ENCODE results near the gene ATG2A. TPM values are rescaled to one million over a fixed set of nuclear protein-coding genes. Genes with fewer than 3 reads are reported as not detected.

Gene ATG2A
- total and polyA plus RNA-seq, 9 of the 15 experiments (the other 6 are each of a cell fraction or from before 2014, with no cell fraction given) = 0.25 to 45.9 (median 5.2) TPM

DNA sequence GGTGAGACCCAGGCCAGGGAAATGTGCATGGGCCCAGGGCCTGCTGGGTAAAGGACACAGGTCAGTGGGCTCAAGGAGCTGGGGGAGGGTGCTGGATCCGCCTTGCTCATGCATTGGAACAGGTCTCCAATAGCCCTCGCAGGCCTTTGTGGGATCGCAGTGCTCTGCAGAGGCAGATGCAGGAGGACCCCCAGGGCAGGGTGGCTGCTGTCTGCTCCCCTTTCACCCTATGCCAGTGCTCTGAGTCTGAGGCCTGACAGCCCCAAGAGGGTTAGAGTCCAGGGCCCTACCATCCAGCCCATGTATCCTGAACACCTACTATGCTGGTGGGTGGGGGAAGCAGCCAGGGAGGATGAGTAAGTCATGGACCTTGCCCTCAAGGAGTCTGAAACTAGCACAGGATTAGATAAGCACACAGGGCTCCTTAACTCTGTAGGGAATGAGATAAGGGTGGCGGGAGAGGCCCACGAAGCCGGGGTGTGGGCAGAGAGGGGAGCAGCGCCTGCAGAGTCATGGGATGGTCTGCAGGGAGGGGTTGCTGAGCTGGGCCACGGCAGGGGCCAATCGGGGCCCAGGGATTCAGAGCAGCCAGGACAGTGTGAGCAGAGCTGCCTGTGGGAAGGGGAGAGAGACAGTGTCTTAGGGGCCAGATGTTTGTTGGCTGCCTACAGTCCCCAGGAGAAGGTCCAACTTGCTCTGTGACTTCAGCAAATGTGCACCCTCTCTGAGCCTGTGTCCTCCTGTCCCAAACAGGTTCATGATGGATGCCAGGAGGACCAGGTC, 28.1 kb downstream of the ATG2A start (continued):
- TF ChIP-seq KDM5B (IDR thresholded peaks at IDR 0.05; ENCODE audit: insufficient replicate concordance, low read depth, low read length) = no peak
- TF ChIP-seq, protein P1, sequence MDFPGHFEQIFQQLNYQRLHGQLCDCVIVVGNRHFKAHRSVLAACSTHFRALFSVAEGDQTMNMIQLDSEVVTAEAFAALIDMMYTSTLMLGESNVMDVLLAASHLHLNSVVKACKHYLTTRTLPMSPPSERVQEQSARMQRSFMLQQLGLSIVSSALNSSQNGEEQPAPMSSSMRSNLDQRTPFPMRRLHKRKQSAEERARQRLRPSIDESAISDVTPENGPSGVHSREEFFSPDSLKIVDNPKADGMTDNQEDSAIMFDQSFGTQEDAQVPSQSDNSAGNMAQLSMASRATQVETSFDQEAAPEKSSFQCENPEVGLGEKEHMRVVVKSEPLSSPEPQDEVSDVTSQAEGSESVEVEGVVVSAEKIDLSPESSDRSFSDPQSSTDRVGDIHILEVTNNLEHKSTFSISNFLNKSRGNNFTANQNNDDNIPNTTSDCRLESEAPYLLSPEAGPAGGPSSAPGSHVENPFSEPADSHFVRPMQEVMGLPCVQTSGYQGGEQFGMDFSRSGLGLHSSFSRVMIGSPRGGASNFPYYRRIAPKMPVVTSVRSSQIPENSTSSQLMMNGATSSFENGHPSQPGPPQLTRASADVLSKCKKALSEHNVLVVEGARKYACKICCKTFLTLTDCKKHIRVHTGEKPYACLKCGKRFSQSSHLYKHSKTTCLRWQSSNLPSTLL (IDR thresholded peaks at IDR 0.05) = no peak
- no peak for TF ChIP-seq RBM17 (IDR thresholded peaks at IDR 0.05; ENCODE audit: borderline replicate concordance, low read depth, low read length)
- peak; percentile 96; the same call in 1 of the 2 replicates for TF ChIP-seq MTA3 (IDR thresholded peaks at IDR 0.05; ENCODE audit: borderline replicate concordance)
- TF ChIP-seq CEBPZ (IDR thresholded peaks at IDR 0.05; ENCODE audit: borderline replicate concordance, low read depth, low read length) = no peak
- TF ChIP-seq PURB (CRISPR knock-in tag; IDR thresholded peaks at IDR 0.05; ENCODE audit: low read depth) = no peak
- TF ChIP-seq RBBP5 (IDR thresholded peaks at IDR 0.05; ENCODE audit: borderline replicate concordance, insufficient read depth, low read length, poor library complexity, severe bottlenecking) = peak; percentile 29
- TF ChIP-seq RFX5 (IDR thresholded peaks at IDR 0.05; ENCODE audit: low read depth, low read length) = no peak
- peak; percentile 86 for TF ChIP-seq TFAP4 (CRISPR knock-in tag; IDR thresholded peaks at IDR 0.05; ENCODE audit: borderline replicate concordance)
- no peak for TF ChIP-seq FOXK1 (CRISPR knock-in tag; IDR thresholded peaks at IDR 0.05; ENCODE audit: borderline replicate concordance)
- no peak for TF ChIP-seq ZNF347 (CRISPR knock-in tag; IDR thresholded peaks at IDR 0.05; ENCODE audit: low read depth)
- no peak for TF ChIP-seq E4F1 (CRISPR knock-in tag; IDR thresholded peaks at IDR 0.05; ENCODE audit: borderline replicate concordance)
- TF ChIP-seq, protein P2, sequence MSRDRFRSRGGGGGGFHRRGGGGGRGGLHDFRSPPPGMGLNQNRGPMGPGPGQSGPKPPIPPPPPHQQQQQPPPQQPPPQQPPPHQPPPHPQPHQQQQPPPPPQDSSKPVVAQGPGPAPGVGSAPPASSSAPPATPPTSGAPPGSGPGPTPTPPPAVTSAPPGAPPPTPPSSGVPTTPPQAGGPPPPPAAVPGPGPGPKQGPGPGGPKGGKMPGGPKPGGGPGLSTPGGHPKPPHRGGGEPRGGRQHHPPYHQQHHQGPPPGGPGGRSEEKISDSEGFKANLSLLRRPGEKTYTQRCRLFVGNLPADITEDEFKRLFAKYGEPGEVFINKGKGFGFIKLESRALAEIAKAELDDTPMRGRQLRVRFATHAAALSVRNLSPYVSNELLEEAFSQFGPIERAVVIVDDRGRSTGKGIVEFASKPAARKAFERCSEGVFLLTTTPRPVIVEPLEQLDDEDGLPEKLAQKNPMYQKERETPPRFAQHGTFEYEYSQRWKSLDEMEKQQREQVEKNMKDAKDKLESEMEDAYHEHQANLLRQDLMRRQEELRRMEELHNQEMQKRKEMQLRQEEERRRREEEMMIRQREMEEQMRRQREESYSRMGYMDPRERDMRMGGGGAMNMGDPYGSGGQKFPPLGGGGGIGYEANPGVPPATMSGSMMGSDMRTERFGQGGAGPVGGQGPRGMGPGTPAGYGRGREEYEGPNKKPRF (IDR thresholded peaks at IDR 0.05; ENCODE audit: low read depth, low read length) = no peak

Data from K562 (cell line).